ENCODE results near the gene DBNDD1.

DBNDD1 gene

DNA sequence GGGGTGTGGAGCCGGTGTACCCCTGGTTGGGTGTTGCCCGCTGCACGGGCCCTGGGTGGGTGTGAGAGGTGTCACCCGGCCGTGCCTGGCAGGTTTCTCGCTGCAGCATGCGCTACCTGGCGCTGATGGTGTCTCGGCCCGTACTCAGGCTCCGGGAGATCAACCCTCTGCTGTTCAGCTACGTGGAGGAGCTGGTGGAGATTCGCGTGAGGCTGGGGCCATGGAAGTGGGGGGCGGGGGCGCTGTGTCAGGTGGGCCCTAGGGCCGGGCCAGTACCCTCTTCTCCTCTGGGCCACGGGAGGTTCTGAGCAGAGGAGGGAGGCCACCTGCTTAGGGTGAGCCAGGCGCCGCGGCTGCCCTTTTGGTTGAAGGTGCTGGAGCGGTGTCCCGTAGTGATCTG lies 57.3 kb downstream of the DBNDD1 start:
- DNase-seq (ENCODE audit: low read depth): no peak

DNA sequence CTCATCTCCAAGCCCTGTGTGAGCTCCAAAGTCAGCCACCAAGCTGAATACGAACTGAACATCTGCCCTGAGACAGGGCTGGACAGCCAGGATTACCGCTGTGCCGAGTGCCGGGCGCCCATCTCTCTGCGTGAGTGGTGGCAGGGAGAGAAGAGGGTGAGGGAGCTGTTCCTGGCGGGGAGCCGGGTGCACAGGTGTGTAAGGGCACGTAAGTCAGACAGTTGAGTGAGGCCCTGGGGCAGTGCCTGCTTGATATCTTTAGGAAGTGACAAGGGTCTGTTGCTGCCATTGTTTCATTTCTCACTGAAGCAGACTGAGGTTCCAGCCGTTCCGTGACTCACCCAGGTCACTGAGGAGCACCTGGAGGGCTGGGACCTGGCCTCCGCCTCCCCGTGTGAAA lies 58.3 kb downstream of the DBNDD1 start:
- no peak for DNase-seq (ENCODE audit: low read depth)

DNA sequence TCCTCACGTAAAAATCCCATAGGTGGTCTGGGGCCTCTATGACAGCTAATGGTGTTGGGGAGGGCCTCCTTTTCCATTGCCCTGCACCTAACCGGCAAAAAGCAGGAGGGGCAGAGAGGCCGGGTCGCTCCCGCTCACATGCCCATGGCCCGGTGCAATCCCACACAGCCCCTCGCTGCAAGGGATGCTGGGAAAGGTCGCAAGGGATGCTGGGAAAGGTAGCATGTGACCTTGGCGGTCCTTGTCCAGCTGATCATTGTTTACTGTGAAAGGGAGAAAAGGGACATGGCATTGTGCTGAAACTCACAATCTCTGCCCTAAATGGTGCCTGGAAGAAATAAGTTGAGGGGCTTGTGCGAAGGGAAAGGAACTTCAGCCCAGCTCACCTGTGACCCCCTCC lies 60.7 kb downstream of the DBNDD1 start:
- no peak for DNase-seq (ENCODE audit: low read depth)

DNA sequence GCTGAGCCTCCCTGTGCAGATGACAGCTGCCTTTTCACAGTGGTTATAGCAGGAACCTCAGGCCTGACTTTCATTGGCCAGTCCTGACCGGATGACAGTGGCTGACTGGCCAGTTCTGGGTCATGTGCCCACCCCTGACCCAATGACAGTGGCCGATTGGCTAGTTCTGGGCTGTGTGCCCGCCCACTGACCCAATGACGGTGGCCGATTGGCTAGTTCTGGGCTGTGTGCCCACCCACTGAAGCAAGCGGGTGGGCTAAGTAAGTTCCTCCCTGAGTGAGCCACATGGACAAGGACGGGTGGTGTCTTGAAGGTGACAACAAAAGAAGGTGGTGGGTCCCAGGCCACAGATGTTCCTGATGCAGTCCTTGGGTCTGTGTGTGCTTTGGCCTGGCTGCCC lies 61.2 kb downstream of the DBNDD1 start:
- DNase-seq (ENCODE audit: low read depth): no peak

DNA sequence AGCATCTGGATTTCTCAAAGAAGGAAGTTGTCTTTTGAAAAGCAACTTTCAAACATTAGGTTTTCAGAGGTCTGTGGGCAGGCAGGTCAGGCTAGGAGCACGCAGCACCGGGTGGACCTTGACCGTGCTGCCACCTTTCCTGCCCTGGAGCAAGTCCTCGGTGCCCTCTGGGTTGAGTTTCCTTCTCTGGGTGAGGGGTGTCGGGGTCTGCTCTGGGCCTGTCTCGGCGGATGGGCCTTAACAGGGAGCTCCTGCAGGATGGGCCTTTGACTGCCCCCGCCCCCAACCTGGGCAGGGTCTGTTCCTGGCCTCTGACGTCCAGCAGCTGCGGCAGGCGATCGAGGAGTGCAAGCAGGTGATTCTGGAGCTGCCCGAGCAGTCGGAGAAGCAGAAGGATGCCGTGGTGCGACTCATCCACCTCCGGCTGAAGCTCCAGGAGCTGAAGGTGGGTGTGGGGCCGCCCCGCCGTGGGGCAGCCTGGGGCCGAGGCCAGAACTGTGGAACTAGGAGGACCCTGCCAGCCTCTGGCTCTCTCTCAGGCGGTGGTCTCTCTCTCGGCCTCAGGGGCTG lies 62.0 kb downstream of the DBNDD1 start:
- no peak for DNase-seq (ENCODE audit: low read depth)

DNA sequence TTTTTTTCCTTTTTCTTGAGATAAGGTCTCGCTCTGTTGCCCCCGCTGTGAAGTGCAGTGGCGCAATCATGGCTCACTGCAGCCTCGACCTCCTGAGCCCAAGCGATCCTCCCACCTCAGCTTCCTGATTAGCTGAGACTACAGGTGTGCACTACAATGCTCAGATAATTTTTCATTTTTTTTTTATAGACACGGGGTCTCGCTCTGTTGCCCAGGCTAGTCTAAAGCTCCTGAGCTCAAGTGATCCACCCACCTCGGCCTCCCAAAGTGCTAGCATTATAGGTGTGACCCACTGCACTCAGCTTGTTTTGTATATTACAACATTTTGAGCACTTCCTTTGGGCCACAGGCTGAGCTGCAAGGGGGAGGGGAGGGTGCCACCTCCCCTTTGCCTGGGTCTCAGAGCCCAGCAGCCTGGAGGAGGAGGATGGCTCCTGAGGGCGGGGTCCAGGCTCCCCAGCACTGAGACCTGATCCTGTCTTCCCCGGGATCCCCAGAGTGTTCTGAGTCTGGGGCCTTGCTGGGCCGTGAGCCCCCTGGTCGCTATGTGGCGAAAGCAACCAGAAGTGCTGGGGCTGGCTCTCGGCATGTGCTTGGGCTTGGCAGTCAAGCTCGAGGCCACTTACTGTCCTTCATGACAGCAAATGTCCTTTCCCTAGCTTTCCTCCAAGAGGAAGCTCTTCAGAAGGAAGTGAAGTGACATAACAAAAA lies 62.6 kb downstream of the DBNDD1 start:
- DNase-seq (ENCODE audit: low read depth): no peak

DNA sequence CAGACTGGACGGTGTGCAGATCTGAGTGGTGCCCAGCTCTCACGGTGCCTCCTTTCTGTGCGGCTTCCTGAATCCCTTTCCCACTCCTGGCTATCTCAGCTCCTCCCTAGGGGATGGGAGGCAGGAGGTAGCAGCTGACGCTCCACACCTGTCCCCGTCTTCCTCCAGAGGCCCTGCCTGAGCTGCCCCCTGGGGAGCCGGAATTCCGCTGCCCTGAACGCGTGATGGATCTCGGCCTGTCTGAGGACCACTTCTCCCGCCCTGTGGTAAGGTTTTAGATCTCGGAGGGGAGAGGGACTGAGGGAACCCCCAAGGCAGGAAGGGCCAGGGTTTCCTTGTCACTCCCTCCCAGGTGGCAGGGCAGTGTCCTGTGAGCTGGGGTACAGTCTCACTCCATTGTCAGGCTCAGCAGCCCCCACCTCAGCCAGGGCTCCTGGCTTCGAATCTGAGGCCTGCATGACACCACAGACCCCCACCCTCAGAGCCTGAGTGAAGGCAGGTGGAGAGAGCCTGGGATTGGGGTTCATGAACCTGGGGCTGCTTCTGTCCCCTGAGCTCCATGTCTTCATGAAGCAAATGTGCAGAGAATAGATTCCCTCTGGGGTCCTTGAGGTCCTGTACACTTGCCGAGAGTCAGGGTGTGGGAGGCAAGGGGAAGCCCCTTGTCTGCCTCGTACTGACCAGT lies 64.1 kb downstream of the DBNDD1 start:
- no peak for DNase-seq (ENCODE audit: low read depth)
